IMR-90 (cell line): ENCODE measurements around the gene SPRR3.

Source experiments
- CEBPB ChIP-seq: IDR thresholded peaks from 2 replicates; pipeline ENCODE4 v1.6.1; 2012; ENCODE audit warnings: low read depth, low read length, improper control_type of control experiment
- CHD1 ChIP-seq: IDR thresholded peaks from 2 replicates; pipeline ENCODE4 v1.6.1; 2012; ENCODE audit warnings: low read depth, low read length, improper control_type of control experiment
- CTCF ChIP-seq: conservative IDR thresholded peaks from 2 replicates; pipeline ENCODE4 v1.5.1; 2012; ENCODE audit warnings: mild to moderate bottlenecking, low read depth, low read length, improper control_type of control experiment
- ELK1 ChIP-seq: fragments of 150-350 bp; IDR thresholded peaks from 2 replicates; pipeline ENCODE4 v1.6.1; 2016; ENCODE audit warnings: low read depth, mild to moderate bottlenecking, low read length, moderate library complexity, borderline replicate concordance
- FOS ChIP-seq: fragments of 150-350 bp; IDR thresholded peaks from 2 replicates; pipeline ENCODE4 v1.6.1; 2016; ENCODE audit warnings: low read depth, low read length
- MAFK ChIP-seq: IDR thresholded peaks from 2 replicates; pipeline ENCODE4 v1.6.1; 2012; ENCODE audit warnings: low read depth, low read length, improper control_type of control experiment
- MAZ ChIP-seq: IDR thresholded peaks from 2 replicates; pipeline ENCODE4 v1.6.1; 2012; ENCODE audit warnings: low read depth, mild to moderate bottlenecking, low read length, improper control_type of control experiment, moderate library complexity, borderline replicate concordance
- POLR2A ChIP-seq: IDR thresholded peaks from 2 replicates; pipeline ENCODE4 v1.6.1; 2012; ENCODE audit warnings: mild to moderate bottlenecking, low read depth, low read length
- RAD21 ChIP-seq: IDR thresholded peaks from 2 replicates; pipeline ENCODE4 v1.6.1; 2012; ENCODE audit warnings: low read length, improper control_type of control experiment
- RCOR1 ChIP-seq: IDR thresholded peaks from 2 replicates; pipeline ENCODE4 v1.6.1; 2012; ENCODE audit warnings: mild to moderate bottlenecking, low read length, improper control_type of control experiment; ENCODE audit not compliant: insufficient replicate concordance
- RFX5 ChIP-seq: IDR thresholded peaks from 2 replicates; pipeline ENCODE4 v1.8.0; 2012; ENCODE audit warnings: low read depth, mild to moderate bottlenecking, low read length, moderate library complexity
- SMC3 ChIP-seq: fragments of 150-350 bp; IDR thresholded peaks from 2 replicates; pipeline ENCODE4 v1.6.1; 2016; ENCODE audit warnings: low read depth, mild to moderate bottlenecking, antibody characterized with exemption, low read length, moderate library complexity
- USF2 ChIP-seq: fragments of 150-350 bp; IDR thresholded peaks from 2 replicates; pipeline ENCODE4 v1.6.1; 2017; ENCODE audit warnings: mild to moderate bottlenecking, antibody characterized with exemption, low read length, low read depth

- TF ChIP-seq CTCF = no peak
- TF ChIP-seq CEBPB = no peak
- no peak for TF ChIP-seq POLR2A
- no peak for TF ChIP-seq RAD21
- no peak for TF ChIP-seq SMC3
- no peak for TF ChIP-seq MAZ
- no peak for TF ChIP-seq FOS
- no peak for TF ChIP-seq ELK1
- TF ChIP-seq MAFK = no peak
- no peak for TF ChIP-seq USF2
- no peak for TF ChIP-seq RFX5
- no peak for TF ChIP-seq RCOR1
- no peak for TF ChIP-seq CHD1
These were observed 47.8 kb upstream of the SPRR3 start for GRCh38 chr1:152953761-152954160.
